GM21825 (cell line): Measurements from ENCODE around the gene ASAP2.

Source experiments
- ATAC-seq: cut with Tn5 transposase; IDR thresholded peaks from one replicate; pipeline ENCODE4 v1.9.1; 2021; ENCODE audit warnings: mild to moderate bottlenecking, moderate library complexity; ENCODE audit not compliant: unreplicated experiment

The ASAP2 gene

GRCh38 chr2:9373476-9373875, 166.9 kb downstream of the ASAP2 start:
- no peak for ATAC-seq

GRCh38 chr2:9374071-9374730, 167.6 kb downstream of the ASAP2 start:
- no peak for ATAC-seq

- ATAC-seq, result no peak
Observed at GRCh38 chr2:9375857-9376428, 169.3 kb downstream of the ASAP2 start.

- no peak for ATAC-seq
Observed at GRCh38 chr2:9377461-9378097, 171.0 kb downstream of the ASAP2 start.

GRCh38 chr2:9378433-9379390, 172.1 kb downstream of the ASAP2 start:
- ATAC-seq, result no peak

- no peak for ATAC-seq
Observed at GRCh38 chr2:9379391-9379755, 172.8 kb downstream of the ASAP2 start.

GRCh38 chr2:9380702-9381628, 174.4 kb downstream of the ASAP2 start:
- ATAC-seq, result no peak

GRCh38 chr2:9382604-9383235, 176.1 kb downstream of the ASAP2 start:
- no peak for ATAC-seq

- ATAC-seq, result no peak
Observed at GRCh38 chr2:9384521-9384920, 177.9 kb downstream of the ASAP2 start.

- ATAC-seq, result no peak
Observed at GRCh38 chr2:9385841-9386240, 179.2 kb downstream of the ASAP2 start.

- ATAC-seq, result no peak
Observed at GRCh38 chr2:9388199-9388681, 181.6 kb downstream of the ASAP2 start.

- no peak for ATAC-seq
Observed at GRCh38 chr2:9388950-9389911, 182.6 kb downstream of the ASAP2 start.

- ATAC-seq, result no peak
Observed at GRCh38 chr2:9390151-9390850, 183.7 kb downstream of the ASAP2 start.

- ATAC-seq, result no peak
Observed at GRCh38 chr2:9390991-9391390, 184.4 kb downstream of the ASAP2 start.

- ATAC-seq, result no peak
Observed at GRCh38 chr2:9391961-9392720, 185.5 kb downstream of the ASAP2 start.

GRCh38 chr2:9392898-9393765, 186.5 kb downstream of the ASAP2 start:
- ATAC-seq, result no peak
